ENCODE measurements around the gene UNCX. TPM values are rescaled to one million over a fixed set of nuclear protein-coding genes. Genes with fewer than 3 reads are reported as not detected.

The UNCX gene
- total and polyA plus RNA-seq, 9 of the 15 experiments (the other 6 are each of a cell fraction or from before 2014, with no cell fraction given): not detected

GRCh38 chr7:1239803-1240516 lies 7.3 kb downstream of the UNCX start:
- ATAC-seq (no peak), FAIRE-seq (no peak), DNase-seq (ENCODE audit: extremely low read depth in 1 of 4, low spot score in 3 of 4) (no peak)
- Histone ChIP-seq H3K4me1 (replicated peaks in 1 of 2; ENCODE audit: control insufficient read depth in 2 of 2, insufficient read depth in 2 of 2, low read length in 2 of 2) (peaks cover 0 to 33% of the 10 kb centered on the region in 2 experiments; a peak in 2 of 5 replicates), H3K36me3 (ENCODE audit: control insufficient read depth, insufficient read depth, low read length) (no peaks in the 10 kb centered on the region), H3K27ac (ENCODE audit: extremely low read depth, low read depth, low read length) (no peak overlapping the region), H3K27me3 (ENCODE audit: control insufficient read depth in 2 of 2, insufficient read depth in 2 of 2, low read length in 2 of 2) (peaks cover 67 to 76% of the 10 kb centered on the region in 2 experiments), H3K9me3 (replicated peaks; ENCODE audit: control insufficient read depth, insufficient read depth, low read depth, low read length) (no peaks in the 10 kb centered on the region), H3K4me3 (no peak overlapping the region), H3K79me2 (ENCODE audit: control insufficient read depth, insufficient read depth, low read length) (no peaks in the 10 kb centered on the region), H3K4me2 (ENCODE audit: insufficient read depth, low read length) (no peak overlapping the region), H2AFZ (ENCODE audit: low read depth, low read length) (no peak overlapping the region), H4K20me1 (replicated peaks; ENCODE audit: control insufficient read depth, insufficient read depth, low read length) (peaks cover 10% of the 10 kb centered on the region; the same call in 1 of the 2 replicates), H3K9me1 (ENCODE audit: control insufficient read depth, insufficient read depth, low read length) (no peaks in the 10 kb centered on the region), H3K9ac (ENCODE audit: insufficient read depth in 1 of 2, low read depth in 2 of 2, low read length in 2 of 2) (no peak overlapping the region)
- no TSS peak for BruUV-seq (replicated peaks)
- TF ChIP-seq ZNF644 (tag; IDR thresholded peaks at IDR 0.05; ENCODE audit: low read depth) (no peak), ZFP1 (CRISPR knock-in tag; IDR thresholded peaks at IDR 0.05) (no peak), POLR2A (conservative IDR thresholded peaks at IDR 0.05) (no peak), CBX2 (IDR thresholded peaks at IDR 0.05; ENCODE audit: insufficient read depth, low read length, poor library complexity, severe bottlenecking) (peak; percentile 48)
- WGBS (ENCODE audit: insufficient coverage, low coverage, missing lambda C conversion rate): 4% methylated on average over 29 of the region's 29 CpGs
- intact Hi-C loops (cut with micrococcal nuclease) (no loop called here), in situ Hi-C loops (cut with MboI) (no loop called here)
- ChIA-PET CTCF (ENCODE audit: low intra/inter-chr PET ratio) (no interaction called here), POLR2A (no interaction called here)
